Endothelial cell of umbilical vein (primary cell): ENCODE data around the gene ABCA2. TPM values are rescaled to one million over a fixed set of nuclear protein-coding genes. Genes with fewer than 3 reads are reported as not detected.

Experiments used
- BruUV-seq: library from RNA; stranded (reverse); fragments of 400-500 nt; replicated peaks from 2 replicates; lab custom pipeline; 2021; lab: Mats Ljungman, UMichigan
- CTCF ChIA-PET: fragments of 300-600, 350-600 bp; sonication (Branson Sonifier 250); formaldehyde crosslinking; loops from one replicate; lab custom pipeline; 2021; ENCODE audit warnings: antibody characterized with exemption, inconsistent platforms; lab: Charles Lee
- POLR2A ChIA-PET: fragments of 300-600, 350-600 bp; sonication (Branson Sonifier 250); formaldehyde crosslinking; loops from one replicate; lab custom pipeline; 2021; ENCODE audit warnings: antibody characterized with exemption, inconsistent platforms; lab: Charles Lee
- DNase-seq: peaks from one replicate; pipeline ENCODE4 v3.0.0-alpha.2; 2011; ENCODE audit warnings: low read depth, low spot score
- FAIRE-seq: peaks from 2 replicates; lab custom pipeline; 2011; peaks lifted over from hg19 to GRCh38; lab: Jason Lieb, UNC
- H2AFZ ChIP-seq: 2 replicates; pipeline ENCODE4 v1.6.0; 2012; ENCODE audit warnings: low read depth, low read length, control low read depth, inconsistent platforms
- H3K27ac ChIP-seq: 2 replicates; pipeline ENCODE4 v1.5.1; 2011; ENCODE audit warnings: low read depth, mild to moderate bottlenecking, control low read depth, low read length, moderate library complexity; ENCODE audit not compliant: insufficient read depth
- H3K27me3 ChIP-seq, 2 experiments: 2 replicates each; pipeline versions ENCODE4 v1.6.0 to v1.6.1; 2011; ENCODE audit warnings: low read length in 2 of 2, mixed read lengths in 1 of 2; ENCODE audit not compliant: control insufficient read depth in 2 of 2, insufficient read depth in 2 of 2
- H3K36me3 ChIP-seq, 2 experiments: 2 replicates in 1 of 2; 3 replicates in 1 of 2; pipeline ENCODE4 v1.5.1; 2011; ENCODE audit warnings: low read length in 2 of 2, mild to moderate bottlenecking in 1 of 2, moderate library complexity in 1 of 2; ENCODE audit not compliant: control insufficient read depth in 2 of 2, insufficient read depth in 2 of 2; ENCODE audit errors: extremely low read depth in 1 of 2
- H3K4me1 ChIP-seq: 3 replicates; pipeline ENCODE4 v1.5.1; 2011; ENCODE audit warnings: mild to moderate bottlenecking, low read length; ENCODE audit not compliant: control insufficient read depth, insufficient read depth; ENCODE audit errors: extremely low read depth
- H3K4me2 ChIP-seq: 2 replicates; pipeline ENCODE4 v1.6.1; 2011; ENCODE audit warnings: low read length, control low read depth, mixed read lengths; ENCODE audit not compliant: insufficient read depth
- H3K4me3 ChIP-seq, 3 experiments: fragments of 200-600 bp in 1 of 3; sonication (generic), shearing (Covaris generic) in 1 of 3; replicated peaks in 1 of 3; 2 replicates each; pipeline ENCODE4 v1.5.1; 2011 to 2016; ENCODE audit warnings: control low read depth in 3 of 3, low read length in 3 of 3, mild to moderate bottlenecking in 2 of 3, inconsistent platforms in 1 of 3, low read depth in 1 of 3, moderate library complexity in 1 of 3; ENCODE audit not compliant: insufficient read depth in 1 of 3
- H3K79me2 ChIP-seq: 2 replicates; pipeline ENCODE4 v1.6.0; 2012; ENCODE audit warnings: low read length, inconsistent platforms; ENCODE audit not compliant: control insufficient read depth, insufficient read depth
- H3K9ac ChIP-seq: replicated peaks from 2 replicates; pipeline ENCODE3; 2011; ENCODE audit warnings: low read length, control low read depth; ENCODE audit not compliant: insufficient read depth; ENCODE audit errors: extremely low read depth
- H3K9me1 ChIP-seq: replicated peaks from 3 replicates; pipeline ENCODE4 v1.6.0; 2011; ENCODE audit warnings: mild to moderate bottlenecking, low read length; ENCODE audit not compliant: control insufficient read depth, insufficient read depth; ENCODE audit errors: extremely low read depth
- H3K9me3 ChIP-seq: replicated peaks from 2 replicates; pipeline ENCODE4 v1.5.1; 2012; ENCODE audit warnings: low read length, inconsistent platforms; ENCODE audit not compliant: control insufficient read depth, insufficient read depth
- H4K20me1 ChIP-seq: replicated peaks from 2 replicates; pipeline ENCODE3; 2011; ENCODE audit warnings: mild to moderate bottlenecking, low read length; ENCODE audit not compliant: control insufficient read depth, insufficient read depth; ENCODE audit errors: extremely low read depth
- CTCF ChIP-seq, 2 donors: IDR thresholded peaks; 1 replicate in 1 of 2; 2 replicates in 1 of 2; pipeline ENCODE4 v1.5.1; 2011; ENCODE audit warnings: low read length in 2 of 2, mild to moderate bottlenecking in 2 of 2, moderate library complexity in 2 of 2, control low read depth in 1 of 2, inconsistent platforms in 1 of 2, low read depth in 1 of 2; ENCODE audit not compliant: insufficient read depth in 1 of 2; ENCODE audit errors: extremely low read depth in 1 of 2
- EZH2 ChIP-seq: IDR thresholded peaks from 2 replicates; pipeline ENCODE4 v1.6.1; 2012; ENCODE audit warnings: borderline replicate concordance, low read depth, mild to moderate bottlenecking, moderate library complexity, low read length, inconsistent platforms; ENCODE audit not compliant: severe bottlenecking
- FOS ChIP-seq: IDR thresholded peaks from 2 replicates; pipeline ENCODE4 v1.6.1; 2011; ENCODE audit warnings: mild to moderate bottlenecking, low read length, moderate library complexity, borderline replicate concordance; ENCODE audit not compliant: insufficient read depth
- GATA2 ChIP-seq: IDR thresholded peaks from 2 replicates; pipeline ENCODE4 v1.7.0; 2011; ENCODE audit warnings: low read depth, mild to moderate bottlenecking, moderate library complexity, mixed read lengths, low read length; ENCODE audit not compliant: insufficient read length, insufficient read depth
- MAX ChIP-seq: IDR thresholded peaks from 2 replicates; pipeline ENCODE4 v1.6.1; 2011; ENCODE audit not compliant: insufficient read depth, insufficient read length
- MYC ChIP-seq: IDR thresholded peaks from one replicate; pipeline ENCODE4 v1.6.1; 2011; ENCODE audit warnings: mild to moderate bottlenecking, low read depth, low read length
- POLR2A ChIP-seq: IDR thresholded peaks from 2 replicates; pipeline ENCODE4 v1.6.1; 2012; ENCODE audit warnings: low read depth, mild to moderate bottlenecking, control low read depth, low read length
- POLR2AphosphoS5 ChIP-seq: IDR thresholded peaks from 2 replicates; pipeline ENCODE4 v1.6.1; 2012; ENCODE audit warnings: low read depth, mild to moderate bottlenecking, control low read depth, low read length, moderate library complexity; ENCODE audit not compliant: insufficient read depth
- dilution Hi-C: fragments of 300-500 bp; cut with MboI; formaldehyde crosslinking; loops from one replicate; pipeline ENCODE4 v1.15.0; 2019; ENCODE audit warnings: low sequenced_read_pairs; ENCODE audit not compliant: extremely low pct_ligation_motif_present
- intact Hi-C: fragments of 100-400 bp; cut with micrococcal nuclease; formaldehyde crosslinking; loops from one replicate; pipeline ENCODE4 v1.10.0; 2022
- polyA plus RNA-seq, 4 experiments: library from polyadenylated mRNA; depleted of rRNA in 3 of 4; stranded (reverse) in 3 of 4; unstranded in 1 of 4; fragments of >200 nt; gene quantifications; 2 replicates each; pipeline versions ENCODE4 v1.2.1 to v1.2.3, GENCODE V29; 2011 to 2012; ENCODE audit warnings: missing spikeins in 1 of 4
- total RNA-seq: library from RNA; stranded (reverse); gene quantifications from 2 replicates; pipeline ENCODE4 v1.2.3, GENCODE V29; 2021

ABCA2 gene
- total and polyA plus RNA-seq, 2 donors (not counting 3 experiments of a cell fraction or from before 2014, with no cell fraction given), result 20.0 to 29.1 TPM

- CTCF ChIA-PET, result interaction anchor here (0.8 to 4.7 kb wide), 11 partner anchors 9 to 242 kb away, joined by 3 to 152 read pairs (median 6); partner anchors contain the start of genes FUT7, RABL6, RNF224 and SAPCD2
- Histone ChIP-seq H3K36me3 (no peaks in the 10 kb centered on the region), H3K9ac (no peak overlapping the region), H3K9me1 (no peaks in the 10 kb centered on the region), H3K4me2 (no peak overlapping the region), H3K4me3 (no peak overlapping the region), H2AFZ (no peak overlapping the region), H4K20me1 (no peaks in the 10 kb centered on the region), H3K27ac (no peak overlapping the region), H3K27me3 (peaks cover 8 to 16% of the 10 kb centered on the region in 2 experiments), H3K4me1 (peaks cover 18% of the 10 kb centered on the region), H3K9me3 (no peaks in the 10 kb centered on the region), H3K79me2 (peaks cover 16% of the 10 kb centered on the region)
- no TSS peak for BruUV-seq
- intact Hi-C loops, result no loop called here
- FAIRE-seq (no peak), DNase-seq (no peak)
- POLR2A ChIA-PET, result no interaction called here
- dilution Hi-C loops, result no loop called here
- TF ChIP-seq MYC, result no peak
These were observed 20.9 kb upstream of the ABCA2 start for GRCh38 chr9:137048655-137049543.

- Histone ChIP-seq H3K79me2 (peaks cover 33% of the 10 kb centered on the region), H3K27me3 (peaks cover 0 to 3% of the 10 kb centered on the region in 2 experiments), H2AFZ (peak within 1 kb of the TSS; percentile 98), H3K27ac (peak within 1 kb of the TSS; percentile 41), H3K9me1 (no peaks in the 10 kb centered on the region), H3K4me3 (peak within 1 kb of the TSS; percentile 44 to 57 (median 54)), H3K9me3 (no peaks in the 10 kb centered on the region), H3K9ac (peak within 1 kb of the TSS; percentile 36), H4K20me1 (no peaks in the 10 kb centered on the region), H3K4me2 (peak within 1 kb of the TSS; percentile 56), H3K4me1 (peaks cover 35% of the 10 kb centered on the region), H3K36me3 (no peaks in the 10 kb centered on the region)
- TF ChIP-seq FOS (no peak), POLR2AphosphoS5 (peak; percentile 29), MAX (no peak), CTCF (IDR thresholded peaks at IDR 0.05; ENCODE audit: extremely low read depth in 1 of 2, insufficient read depth in 1 of 2, low read depth in 1 of 2, low read length in 2 of 2) (peak; percentile 94 to 96), GATA2 (no peak), EZH2 (peak; percentile 49), POLR2A (peak; percentile 63)
- CTCF ChIA-PET, result interaction anchor here (0.7 to 4.9 kb wide), 23 partner anchors 11 to 261 kb away, joined by 3 to 152 read pairs (median 7); partner anchors contain the start of genes CLIC3, CYSRT1, MAN1B1 and RNF224
- dilution Hi-C loops, result no loop called here
- BruUV-seq, result no TSS peak
- POLR2A ChIA-PET, result interaction anchor here (0.6 to 1.2 kb wide), 5 partner anchors 18 to 172 kb away, joined by 3 to 8 read pairs (median 4); partner anchors contain the start of gene MAN1B1
- FAIRE-seq, result peak; percentile 85
- intact Hi-C loops, result loop anchor here (1.0 kb wide), 3 partner anchors 21 to 181 kb away; partner anchors contain the start of genes MAN1B1 and RNF224
- peak; percentile 79 for DNase-seq
These were observed 18.2 kb upstream of the ABCA2 start, which contains the start of gene NPDC1 for GRCh38 chr9:137046088-137046787. TSS of gene NPDC1 (minus strand) at chr9:137046177. CDS start at chr9:137045989, 188 bp downstream.
